ENCODE data around the gene ADAM12.
A peak's percentile ranks its signal among the peaks of the same experiment; 100 is the strongest.

The ADAM12 gene

GRCh38 chr10:126042906-126043305 is 345.4 kb downstream of the ADAM12 start:
- no peak for DNase-seq

- DNase-seq, result no peak
Observed at GRCh38 chr10:126042354-126042753, 345.9 kb downstream of the ADAM12 start.

DNA sequence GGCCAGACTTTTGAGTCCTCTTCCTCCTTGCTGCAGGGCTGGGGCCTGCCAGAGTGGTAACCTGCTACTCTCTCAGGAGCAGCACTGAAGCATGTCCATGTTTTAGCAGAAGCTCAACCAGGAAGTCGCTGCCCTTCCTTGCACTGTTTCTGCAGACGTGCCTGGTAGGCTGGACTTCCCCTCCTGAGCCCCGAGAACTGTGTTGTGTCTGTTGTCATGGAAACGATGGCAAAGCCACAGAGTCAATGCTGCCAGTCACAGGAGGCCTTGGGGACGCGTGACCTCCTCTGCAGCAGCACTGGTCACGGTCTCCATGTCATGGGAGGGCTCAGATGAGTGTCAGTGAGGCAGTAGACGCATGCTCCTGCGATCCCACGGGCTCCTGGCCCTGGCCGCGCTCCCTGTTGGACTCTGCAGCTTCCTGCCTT is 346.5 kb downstream of the ADAM12 start:
- peak; percentile 61 to 76 for DNase-seq

- no peak for DNase-seq
Observed at GRCh38 chr10:126041117-126041516, 347.2 kb downstream of the ADAM12 start.

GRCh38 chr10:126037946-126038345 is 350.3 kb downstream of the ADAM12 start:
- DNase-seq, result no peak

DNA sequence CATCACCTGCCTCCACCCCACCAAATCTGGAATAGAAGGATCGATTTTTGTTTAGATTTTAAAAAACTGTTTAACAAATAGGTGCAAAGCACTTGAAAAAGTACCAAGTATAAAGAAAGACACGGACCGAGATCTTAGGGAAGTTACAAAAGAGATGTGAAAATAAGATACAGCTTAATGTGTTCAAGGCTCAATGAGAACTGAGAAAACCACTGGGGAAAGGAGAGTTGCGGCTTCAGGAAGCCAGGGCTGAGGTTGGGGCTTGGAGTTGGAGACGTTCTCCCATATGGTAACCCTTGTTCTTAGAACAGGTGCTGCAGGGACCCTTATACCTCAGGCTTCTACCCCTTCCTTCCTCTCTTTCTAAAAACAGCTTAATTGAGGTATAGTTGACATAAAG is 351.8 kb downstream of the ADAM12 start:
- DNase-seq, result no peak

DNA sequence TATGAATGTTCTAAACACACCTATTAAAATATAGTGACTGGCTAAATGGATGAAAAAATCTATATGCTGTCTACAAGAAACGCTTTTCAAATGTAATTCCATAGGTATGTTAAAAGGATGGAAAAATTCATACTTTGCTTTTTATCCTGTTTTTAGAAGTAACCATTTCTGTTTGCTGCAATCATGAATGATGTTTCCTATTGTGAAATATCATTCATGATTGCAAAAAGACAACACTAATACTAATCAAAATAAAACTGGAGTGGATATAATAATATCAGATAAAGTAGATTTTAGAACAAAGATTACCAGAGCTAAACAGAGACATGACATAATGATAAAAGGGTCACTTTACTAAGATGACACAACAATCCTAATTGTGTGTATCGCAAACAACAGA is 353.7 kb downstream of the ADAM12 start:
- DNase-seq, result no peak

DNA sequence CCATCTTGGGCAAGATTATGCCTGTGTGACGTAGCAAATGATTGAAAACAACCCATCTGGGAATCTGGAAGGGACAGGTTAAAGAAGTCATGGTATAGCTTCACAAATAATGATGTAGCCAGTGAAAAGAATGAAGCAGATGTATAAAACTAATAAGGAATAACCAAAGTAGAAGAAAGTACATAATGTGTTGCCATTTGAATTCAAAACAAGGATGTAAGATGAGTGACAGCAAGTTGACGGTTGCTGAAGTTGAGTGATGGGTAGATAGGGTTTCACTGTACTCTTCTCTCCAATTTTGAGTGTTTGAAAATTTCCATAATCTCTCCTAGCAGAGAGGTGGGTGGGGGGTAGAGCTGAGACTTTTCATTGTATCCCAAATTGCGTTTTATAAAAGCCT is 358.3 kb downstream of the ADAM12 start:
- no peak for DNase-seq

- no peak for DNase-seq
Observed at GRCh38 chr10:126027692-126028091, 360.6 kb downstream of the ADAM12 start.

- DNase-seq, result no peak
Observed at GRCh38 chr10:126022841-126023240, 365.4 kb downstream of the ADAM12 start.

DNA sequence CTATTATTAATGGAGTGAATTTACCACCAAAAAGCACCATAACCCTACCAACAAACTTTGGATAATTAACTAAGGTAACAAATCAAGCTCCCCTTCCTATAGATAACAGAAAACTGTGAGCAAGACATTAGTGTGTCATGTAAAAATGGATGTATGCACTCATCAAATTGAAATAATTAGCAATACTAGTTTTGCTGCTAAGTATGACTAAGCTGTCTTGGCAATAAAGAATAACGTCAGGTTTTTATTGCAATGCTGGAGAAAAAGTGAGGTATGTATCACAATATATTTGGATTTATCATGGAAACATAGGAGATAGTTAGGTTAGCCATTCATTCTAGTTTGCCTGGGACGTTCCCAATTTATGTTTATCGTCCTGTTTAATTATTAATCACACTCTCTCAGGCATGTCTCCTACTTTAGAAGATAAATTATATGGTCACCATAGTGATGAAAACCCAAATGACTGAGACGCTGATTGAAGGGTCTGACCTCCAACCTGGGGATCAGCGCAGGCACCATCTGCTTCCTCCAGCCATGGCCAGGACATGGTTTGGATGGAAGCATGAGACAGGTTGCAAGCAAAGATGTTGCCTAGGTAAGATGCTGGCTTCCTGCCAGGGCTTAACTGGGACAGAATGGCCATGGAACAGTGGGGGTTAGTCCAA is 366.3 kb downstream of the ADAM12 start:
- DNase-seq, result no peak

DNA sequence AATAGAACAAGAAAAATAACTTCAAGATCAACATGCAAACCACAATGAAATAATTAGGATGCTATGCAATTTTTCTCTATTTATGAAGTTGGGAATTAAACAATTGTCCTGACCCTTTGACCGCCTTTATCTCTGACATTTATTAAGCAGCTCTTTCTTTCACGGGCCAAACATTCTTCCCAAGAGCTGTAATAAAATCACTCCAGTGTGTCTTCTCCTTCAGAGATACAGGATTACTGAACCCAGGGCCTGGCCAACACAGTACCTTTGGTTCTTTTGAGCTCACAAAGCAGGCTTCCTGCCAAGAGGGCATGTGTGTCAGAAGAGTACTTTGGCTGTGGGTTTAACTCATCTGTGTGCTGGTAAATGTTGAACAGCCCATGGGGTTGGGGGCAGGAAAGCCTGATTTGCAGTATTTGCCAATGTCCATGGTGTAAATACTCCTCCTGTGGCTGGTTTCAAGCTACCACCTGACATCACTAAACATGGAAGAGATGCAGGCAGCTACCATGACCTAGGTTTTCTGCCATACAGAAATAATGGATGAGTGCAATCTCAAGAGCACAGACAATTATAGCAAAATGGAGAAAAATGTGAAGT is 370.2 kb downstream of the ADAM12 start:
- no peak for DNase-seq

DNA sequence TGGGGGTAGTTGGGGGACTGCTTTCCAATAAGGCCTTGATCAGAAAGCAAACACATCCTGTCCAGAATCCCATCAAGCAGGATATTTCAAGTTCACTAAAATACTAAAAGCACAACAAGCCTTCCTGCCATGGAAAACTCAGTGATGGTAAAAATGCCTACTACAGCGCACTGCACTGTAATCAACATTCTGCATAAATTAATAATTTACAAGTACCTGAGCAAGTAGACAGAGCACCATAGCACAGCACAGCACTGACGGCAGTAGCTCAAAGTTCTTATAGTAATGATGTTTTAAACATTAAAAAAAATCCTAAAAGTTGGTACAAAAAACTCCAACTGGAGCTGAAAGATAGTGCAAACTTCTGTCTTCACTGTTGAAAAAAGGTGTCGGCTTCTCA is 371.4 kb downstream of the ADAM12 start:
- no peak for DNase-seq

- no peak for DNase-seq
Observed at GRCh38 chr10:126016156-126016805, 372.0 kb downstream of the ADAM12 start.

DNA sequence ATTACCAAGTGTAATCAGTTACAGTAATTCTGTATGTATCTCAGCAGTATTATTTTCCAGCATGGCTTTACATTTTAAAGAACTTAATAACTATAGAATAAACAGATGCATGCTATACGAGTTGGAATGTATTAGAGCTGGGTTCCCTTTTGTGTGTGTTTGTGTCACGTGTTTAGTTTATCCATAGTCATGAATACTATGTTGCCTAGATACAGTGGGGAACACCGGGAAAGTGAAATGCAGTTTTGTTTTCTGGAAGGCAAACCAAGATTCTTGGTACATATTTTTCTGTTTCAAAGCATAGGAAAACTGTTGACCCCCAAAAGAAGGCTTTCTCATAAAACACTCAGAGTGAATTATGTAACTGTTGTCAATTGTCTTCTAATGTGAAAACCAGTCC is 372.9 kb downstream of the ADAM12 start:
- no peak for DNase-seq

DNA sequence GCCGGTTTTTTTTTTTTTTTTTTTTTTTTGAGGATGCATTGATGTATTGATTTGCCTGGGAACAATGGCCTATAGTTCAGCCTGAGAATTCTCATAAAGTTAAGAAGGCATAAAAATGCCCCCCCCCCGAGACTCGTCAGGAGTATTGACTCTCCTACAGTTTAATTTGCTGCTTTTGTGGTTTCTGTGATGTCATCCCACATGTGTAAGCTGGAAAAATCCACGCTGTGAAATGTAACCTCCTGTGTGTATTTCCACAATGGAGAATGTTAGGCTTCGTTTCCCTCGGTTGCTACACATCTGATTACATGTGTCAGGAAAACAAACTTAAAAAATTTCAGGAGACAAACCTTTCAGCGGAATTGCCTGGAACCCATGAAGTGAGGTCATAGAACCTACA is 374.0 kb downstream of the ADAM12 start:
- no peak for DNase-seq

GRCh38 chr10:126013489-126014281 is 374.6 kb downstream of the ADAM12 start:
- DNase-seq, result no peak

GRCh38 chr10:126012485-126012884 is 375.8 kb downstream of the ADAM12 start:
- DNase-seq, result no peak

DNA sequence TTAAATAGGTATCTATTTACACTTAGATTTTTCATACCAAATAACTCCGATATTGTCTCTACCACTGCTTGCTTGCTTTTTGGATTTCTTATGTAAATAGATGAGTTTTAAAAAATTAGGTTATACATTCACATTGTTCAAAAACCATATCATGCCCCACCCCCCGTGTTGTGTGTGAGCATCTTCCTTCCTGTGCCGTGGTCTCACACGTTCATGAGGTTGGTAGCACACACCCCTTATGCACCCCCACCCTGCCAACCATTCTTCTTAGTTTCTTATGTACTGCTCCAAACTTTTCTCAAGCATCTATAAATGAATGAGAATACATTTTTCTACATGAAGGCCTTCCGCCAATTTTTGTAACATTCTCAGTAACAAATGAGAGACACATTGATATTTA is 376.3 kb downstream of the ADAM12 start:
- no peak for DNase-seq

DNA sequence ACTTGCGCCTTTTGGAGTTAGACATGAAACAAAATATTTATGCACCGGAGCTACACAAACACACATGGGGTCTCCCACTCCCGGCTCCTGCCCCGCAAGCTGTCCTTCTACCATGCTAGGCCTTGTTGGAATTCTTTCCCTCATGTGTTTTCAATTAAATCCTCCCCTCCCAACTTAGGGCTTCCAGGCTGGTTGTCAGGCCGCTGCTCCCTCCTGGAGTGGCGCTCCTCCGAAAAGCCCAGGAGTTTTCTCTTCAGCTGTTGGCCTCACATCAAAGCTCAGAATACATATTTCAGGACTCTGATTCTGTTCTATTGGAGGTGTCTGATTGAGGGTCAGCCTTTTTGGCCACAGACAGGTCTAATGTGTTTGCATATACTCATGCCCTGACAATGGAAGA is 378.6 kb downstream of the ADAM12 start:
- DNase-seq, result no peak

DNA sequence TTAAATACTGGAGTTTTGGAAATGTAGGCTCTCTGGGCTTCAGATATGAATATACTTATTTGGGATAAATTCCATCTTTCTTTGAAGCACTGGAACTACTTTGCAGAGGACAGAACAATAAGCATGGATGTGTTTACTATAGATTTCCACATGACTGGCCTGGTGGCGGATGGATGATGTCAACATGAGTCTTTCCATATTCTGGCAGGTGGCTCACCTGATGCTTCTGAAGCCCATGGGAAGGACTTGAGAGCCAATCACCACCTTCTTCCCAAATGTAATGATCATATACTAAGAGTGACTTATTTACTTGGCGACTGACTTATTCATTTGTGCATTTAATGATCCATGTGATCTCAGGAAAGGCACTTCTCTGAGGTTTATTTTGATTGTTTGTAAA is 381.4 kb downstream of the ADAM12 start:
- no peak for DNase-seq

DNA sequence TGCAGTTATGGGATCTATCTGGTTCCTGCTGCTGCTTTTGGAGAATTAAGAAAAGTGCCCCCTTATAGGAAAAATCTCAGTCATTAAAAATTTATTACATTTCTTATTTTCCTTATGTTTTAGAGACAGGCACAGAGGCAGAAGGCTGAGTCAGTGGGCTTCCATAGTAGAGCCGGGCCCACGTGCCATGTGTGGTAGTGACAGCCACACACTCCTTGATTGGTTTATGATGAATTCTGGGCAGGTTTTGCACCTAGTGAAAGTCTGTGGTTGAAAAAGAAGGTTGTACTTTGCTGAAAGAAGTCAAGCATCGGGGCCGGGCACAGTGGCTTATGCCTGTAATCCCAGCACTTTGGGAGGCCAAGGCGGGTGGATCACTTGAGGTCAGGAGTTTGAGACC is 382.0 kb downstream of the ADAM12 start:
- DNase-seq, result no peak

- DNase-seq, result no peak
Observed at GRCh38 chr10:126004752-126005151, 383.5 kb downstream of the ADAM12 start.

GRCh38 chr10:126001576-126001975 is 386.7 kb downstream of the ADAM12 start:
- no peak for DNase-seq
